T-helper 2 cell treated with Interferon-gamma antibody and Interleukin-4, amounts not matched to agents 5 μg/mL and 100 μg/mL, for 36 hours (primary cell): ENCODE results near the gene MUSTN1.

Experiments
- DNase-seq: peaks from one replicate; pipeline ENCODE4 v3.0.0; 2021; ENCODE audit warnings: low spot score
- H3K27ac Mint-ChIP-seq: one replicate; pipeline ENCODE4 v1.8.0; 2021; ENCODE audit warnings: mild to moderate bottlenecking, mixed read lengths
- H3K27me3 Mint-ChIP-seq: one replicate; pipeline ENCODE4 v1.8.0; 2021; ENCODE audit warnings: low read depth, mixed read lengths
- H3K36me3 Mint-ChIP-seq: one replicate; pipeline ENCODE4 v1.8.0; 2021; ENCODE audit warnings: low read depth, mixed read lengths
- H3K4me1 Mint-ChIP-seq: one replicate; pipeline ENCODE4 v1.8.0; 2021; ENCODE audit warnings: low read depth, mixed read lengths
- H3K4me3 Mint-ChIP-seq: one replicate; pipeline ENCODE4 v1.8.0; 2022; ENCODE audit warnings: mild to moderate bottlenecking, moderate library complexity, mixed read lengths
- H3K9me3 Mint-ChIP-seq: one replicate; pipeline ENCODE4 v1.8.0; 2021; ENCODE audit warnings: mixed read lengths

Gene MUSTN1

DNA sequence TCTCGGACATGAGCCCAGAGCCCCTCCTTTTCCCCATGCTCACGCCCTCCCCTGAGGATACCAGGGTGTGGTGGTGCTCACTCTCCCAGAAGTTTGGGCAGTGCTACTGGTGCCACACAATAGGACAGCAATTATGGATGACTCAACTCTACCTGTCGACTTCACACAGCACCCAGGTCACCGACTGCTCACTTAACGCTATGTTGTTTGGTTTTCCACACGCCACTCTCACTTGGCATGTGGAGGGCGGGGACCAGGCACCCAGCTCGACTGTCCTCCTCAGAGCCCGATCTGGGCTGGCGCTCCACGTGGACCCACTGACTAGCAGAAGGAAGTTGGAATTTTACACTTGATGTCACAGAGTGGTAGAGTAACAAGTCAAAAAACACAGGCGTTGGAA lies 31.6 kb upstream of the MUSTN1 start:
- Mint-ChIP-seq H3K9me3 (no peaks in the 10 kb centered on the region), H3K4me3 (no peak overlapping the region), H3K27me3 (no peaks in the 10 kb centered on the region), H3K36me3 (peaks cover 16% of the 10 kb centered on the region), H3K27ac (no peak overlapping the region), H3K4me1 (no peaks in the 10 kb centered on the region)
- DNase-seq, result no peak

DNA sequence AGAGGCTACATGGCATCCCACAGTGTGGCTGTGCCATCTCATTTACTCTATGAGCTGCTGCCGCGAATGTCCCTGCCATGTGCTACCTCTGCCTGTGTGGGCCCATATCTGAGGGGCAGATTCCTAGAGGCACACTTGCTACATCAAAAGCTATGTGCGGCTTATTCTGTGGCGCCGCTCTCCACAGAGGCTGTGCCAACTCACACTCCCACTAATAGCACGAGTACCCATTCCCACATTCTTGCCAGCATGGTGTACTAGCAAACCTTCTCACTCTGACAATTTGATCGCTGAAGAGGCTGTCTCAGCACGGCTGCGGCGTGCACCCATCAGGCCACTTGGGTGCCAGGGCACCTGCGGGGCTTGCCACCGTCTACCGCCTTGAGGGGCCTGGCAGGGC lies 31.2 kb upstream of the MUSTN1 start:
- no peak for DNase-seq
- Mint-ChIP-seq H3K4me3 (no peak overlapping the region), H3K36me3 (peaks cover 16% of the 10 kb centered on the region), H3K27me3 (no peaks in the 10 kb centered on the region), H3K27ac (no peak overlapping the region), H3K4me1 (no peaks in the 10 kb centered on the region), H3K9me3 (no peaks in the 10 kb centered on the region)

DNA sequence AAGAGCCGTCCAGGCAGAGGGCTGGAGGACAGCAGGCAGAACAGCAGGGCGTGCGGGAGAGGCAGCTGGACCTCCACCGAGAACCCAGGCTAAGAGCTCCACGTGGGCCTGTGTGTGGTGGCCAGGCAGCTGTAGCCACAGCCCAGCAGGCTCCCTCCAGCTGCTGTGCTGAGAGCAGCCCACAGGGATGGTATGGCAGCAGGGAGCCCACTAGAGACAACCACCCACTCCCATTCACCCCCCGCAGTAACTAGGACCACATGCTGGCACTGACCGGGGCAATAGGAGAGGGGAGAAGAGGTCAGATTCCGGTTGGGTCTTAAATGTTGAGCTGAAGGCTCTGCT lies 25.6 kb upstream of the MUSTN1 start:
- H3K9me3 Mint-ChIP-seq, result no peaks in the 10 kb centered on the region
- H3K27me3 Mint-ChIP-seq, result no peaks in the 10 kb centered on the region
- H3K27ac Mint-ChIP-seq, result no peak overlapping the region

DNA sequence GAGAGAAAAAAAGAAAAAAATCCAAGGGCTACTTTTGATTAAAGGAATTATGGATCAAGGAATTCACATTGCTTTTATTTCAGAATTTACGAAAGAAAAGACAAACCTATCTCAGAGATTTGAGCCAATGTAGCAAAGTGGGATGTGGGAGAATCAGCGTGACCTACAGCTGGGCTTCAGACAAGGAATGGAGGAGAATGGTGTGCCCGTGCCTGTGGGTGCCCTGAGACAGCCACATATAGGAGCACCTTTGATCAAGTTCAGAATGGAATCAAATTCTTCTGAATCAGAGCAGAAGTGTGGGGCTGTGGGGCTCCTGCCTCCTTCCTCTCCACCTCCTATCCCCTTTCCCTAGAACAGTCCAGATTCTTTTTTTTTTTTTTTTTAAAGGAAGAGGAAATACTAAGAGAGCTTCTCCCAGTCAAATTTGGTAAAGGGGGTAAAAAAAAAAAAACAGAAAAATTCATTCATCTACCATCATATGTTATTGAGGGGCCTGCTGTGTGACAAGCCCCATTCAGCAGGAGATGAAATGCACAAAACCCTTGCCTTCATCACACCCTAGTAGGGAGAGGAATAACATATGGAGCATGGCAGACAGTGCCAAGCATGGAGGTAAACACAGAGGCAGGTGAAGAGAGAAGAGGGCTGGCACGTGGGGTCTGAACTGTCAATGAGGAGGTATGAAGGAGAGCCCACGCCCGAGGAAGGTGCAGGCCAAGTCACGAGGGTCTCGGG lies 25.0 kb upstream of the MUSTN1 start:
- Mint-ChIP-seq H3K9me3 (no peaks in the 10 kb centered on the region), H3K4me3 (no peak overlapping the region), H3K36me3 (peaks cover 11% of the 10 kb centered on the region), H3K4me1 (no peaks in the 10 kb centered on the region), H3K27me3 (no peaks in the 10 kb centered on the region), H3K27ac (no peak overlapping the region)
- DNase-seq, result no peak

More for the DNA sequence above, 25.6 kb upstream of the MUSTN1 start:
- DNase-seq, result no peak
- Mint-ChIP-seq H3K4me3 (no peak overlapping the region), H3K4me1 (no peaks in the 10 kb centered on the region), H3K36me3 (peaks cover 11% of the 10 kb centered on the region)

DNA sequence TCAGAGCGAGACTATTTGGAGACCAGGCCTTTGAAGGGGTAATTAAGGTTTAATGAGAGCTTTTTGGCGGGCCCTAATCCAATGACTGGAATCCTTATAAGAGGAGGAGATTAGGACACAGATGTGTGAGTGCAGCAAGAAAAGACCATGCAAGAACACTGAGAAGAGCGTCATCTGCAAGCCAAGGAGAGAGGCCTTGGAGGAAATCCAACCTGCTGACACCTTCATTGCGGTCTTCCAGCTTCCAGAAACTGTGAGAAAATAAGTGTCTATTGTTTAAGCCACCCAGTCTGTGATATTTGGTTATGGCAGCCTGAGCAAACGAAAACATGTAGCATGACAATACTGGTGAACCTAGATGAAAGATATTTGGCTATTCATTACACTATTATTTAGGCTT lies 23.0 kb upstream of the MUSTN1 start:
- Mint-ChIP-seq H3K4me1 (no peaks in the 10 kb centered on the region), H3K27ac (no peak overlapping the region), H3K4me3 (no peak overlapping the region), H3K27me3 (no peaks in the 10 kb centered on the region), H3K36me3 (peaks cover 4% of the 10 kb centered on the region), H3K9me3 (no peaks in the 10 kb centered on the region)
- no peak for DNase-seq

DNA sequence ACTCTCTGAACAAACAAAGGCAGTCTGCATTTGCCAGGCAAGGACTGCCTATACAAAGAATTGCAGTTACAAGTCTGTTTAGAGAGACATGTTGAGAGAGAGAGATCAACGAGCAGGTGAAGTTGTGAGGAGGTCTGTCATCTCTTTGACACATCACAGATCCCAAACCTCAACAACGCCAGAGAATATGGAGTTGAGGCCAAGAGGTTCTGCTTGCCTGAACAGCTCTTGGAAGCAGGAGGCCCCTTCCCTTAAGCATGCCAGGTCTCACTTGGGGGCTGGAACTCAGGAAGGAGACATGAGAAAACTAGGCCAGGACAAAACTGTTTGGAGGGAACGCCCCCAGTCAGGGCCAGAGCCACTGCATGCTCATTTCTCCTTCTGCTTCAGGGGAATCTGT lies 22.3 kb upstream of the MUSTN1 start:
- Mint-ChIP-seq H3K27ac (no peak overlapping the region), H3K4me3 (no peak overlapping the region), H3K4me1 (no peaks in the 10 kb centered on the region), H3K27me3 (no peaks in the 10 kb centered on the region), H3K9me3 (no peaks in the 10 kb centered on the region), H3K36me3 (no peaks in the 10 kb centered on the region)
- DNase-seq, result no peak

DNA sequence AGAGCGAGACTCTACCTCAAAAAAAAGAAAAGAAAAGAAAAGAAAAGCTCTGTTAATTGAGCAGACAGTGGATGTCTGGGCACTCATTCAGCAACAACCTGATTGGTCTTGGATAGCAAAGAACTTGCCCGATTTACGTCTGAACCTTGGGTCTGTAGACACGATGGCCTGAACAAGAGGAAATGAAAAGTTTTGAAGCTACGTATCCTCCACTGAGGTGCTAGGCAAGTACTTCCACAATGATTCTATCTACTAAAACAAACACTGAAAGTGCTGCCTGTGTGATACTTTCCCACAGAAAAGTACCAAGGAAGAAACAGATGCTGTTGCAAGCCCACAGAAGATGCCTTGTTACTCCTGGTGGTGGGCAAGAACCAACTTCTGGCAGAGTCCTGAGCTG lies 21.8 kb upstream of the MUSTN1 start:
- no peaks in the 10 kb centered on the region for H3K4me1 Mint-ChIP-seq
- no peak for DNase-seq
- H3K36me3 Mint-ChIP-seq, result no peaks in the 10 kb centered on the region
- H3K4me3 Mint-ChIP-seq, result no peak overlapping the region
- H3K9me3 Mint-ChIP-seq, result no peaks in the 10 kb centered on the region
- H3K27me3 Mint-ChIP-seq, result no peaks in the 10 kb centered on the region
- no peak overlapping the region for H3K27ac Mint-ChIP-seq

DNA sequence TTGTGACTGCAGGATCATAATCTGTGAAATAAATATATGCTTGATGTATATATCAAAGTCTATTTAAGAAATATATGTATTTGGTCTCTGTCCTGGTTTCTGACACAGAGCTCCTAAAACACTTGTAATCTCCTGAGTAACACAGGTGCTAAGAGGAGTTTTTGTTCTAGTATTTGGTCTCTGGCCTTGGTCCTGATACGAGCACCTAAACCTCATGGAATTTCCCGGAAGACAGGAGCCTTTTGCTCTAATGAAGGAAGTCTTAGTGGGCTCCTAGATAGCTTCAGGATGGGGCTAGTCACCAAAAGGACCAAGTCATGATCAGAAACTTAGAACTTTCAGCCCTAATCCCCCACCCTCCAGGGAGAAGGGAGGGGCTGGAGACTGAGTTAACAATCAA lies 19.2 kb upstream of the MUSTN1 start:
- Mint-ChIP-seq H3K4me1 (no peaks in the 10 kb centered on the region), H3K27ac (no peak overlapping the region), H3K27me3 (no peaks in the 10 kb centered on the region), H3K36me3 (no peaks in the 10 kb centered on the region), H3K9me3 (no peaks in the 10 kb centered on the region), H3K4me3 (no peak overlapping the region)
- DNase-seq, result no peak

DNA sequence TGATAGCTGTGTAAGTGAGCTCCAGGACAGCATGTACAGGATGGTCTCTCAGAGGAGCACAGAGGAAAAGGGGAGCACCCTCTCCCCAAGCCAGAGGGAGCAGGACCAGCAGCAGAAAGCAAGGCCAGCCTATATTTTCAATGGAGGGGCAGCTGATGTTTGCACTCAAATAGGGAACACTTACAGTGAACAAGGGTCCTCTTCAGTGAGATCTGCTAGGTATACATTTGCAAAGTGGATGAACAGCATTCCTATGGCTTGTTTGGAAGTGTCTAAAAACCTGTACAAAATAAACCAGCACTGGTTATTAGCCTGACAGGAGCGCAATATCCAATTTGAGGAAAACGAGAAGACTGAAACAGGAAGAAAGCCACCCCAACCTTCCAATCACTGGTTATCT lies 17.6 kb upstream of the MUSTN1 start:
- no peaks in the 10 kb centered on the region for H3K9me3 Mint-ChIP-seq
- DNase-seq, result no peak
- no peaks in the 10 kb centered on the region for H3K4me1 Mint-ChIP-seq
- peaks cover 2% of the 10 kb centered on the region for H3K36me3 Mint-ChIP-seq
- H3K4me3 Mint-ChIP-seq, result no peak overlapping the region
- no peaks in the 10 kb centered on the region for H3K27me3 Mint-ChIP-seq
- no peak overlapping the region for H3K27ac Mint-ChIP-seq

DNA sequence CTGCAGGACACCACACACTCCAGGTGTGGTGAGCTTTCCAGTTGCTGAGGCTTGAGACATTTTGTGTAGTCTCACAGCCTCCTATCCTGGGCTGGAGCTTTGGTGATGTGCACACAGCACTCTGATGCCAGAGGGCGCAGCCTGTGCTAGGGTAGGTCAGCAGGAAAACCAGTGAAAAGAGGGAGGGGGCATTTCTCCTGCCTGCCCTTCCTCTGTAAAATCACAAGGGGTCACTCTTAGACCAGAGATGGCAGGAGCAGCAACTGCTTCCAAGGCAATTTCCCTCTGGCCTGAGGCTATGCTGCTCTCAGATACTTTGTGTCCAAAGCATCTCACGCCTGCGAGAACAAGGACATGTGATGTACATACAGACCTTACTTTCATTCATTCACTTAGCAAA lies 16.5 kb upstream of the MUSTN1 start:
- H3K27me3 Mint-ChIP-seq, result no peaks in the 10 kb centered on the region
- H3K4me1 Mint-ChIP-seq, result peaks cover 4% of the 10 kb centered on the region
- no peaks in the 10 kb centered on the region for H3K9me3 Mint-ChIP-seq
- DNase-seq, result no peak
- peaks cover 2% of the 10 kb centered on the region for H3K36me3 Mint-ChIP-seq
- H3K27ac Mint-ChIP-seq, result no peak overlapping the region
- H3K4me3 Mint-ChIP-seq, result no peak overlapping the region

DNA sequence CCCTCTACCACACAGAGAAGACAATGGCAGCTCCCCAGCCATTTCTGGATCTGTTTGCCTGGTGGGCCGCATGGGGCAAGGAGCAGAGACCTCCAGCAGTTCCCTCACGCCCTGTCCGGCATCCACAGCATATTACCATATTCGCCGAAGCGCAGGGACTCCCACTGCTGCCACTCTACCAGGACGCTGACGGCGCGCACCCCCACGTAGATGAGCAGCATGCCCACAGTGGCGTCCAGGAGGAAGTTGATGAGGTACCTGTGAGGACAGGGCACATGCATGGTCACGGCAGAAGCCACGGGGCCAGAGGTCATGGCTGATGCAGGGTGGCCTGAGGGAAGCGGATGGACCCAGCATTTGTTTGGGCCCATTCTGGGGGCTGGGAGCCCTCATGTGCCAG lies 14.8 kb upstream of the MUSTN1 start:
- H3K27ac Mint-ChIP-seq, result no peak overlapping the region
- H3K4me1 Mint-ChIP-seq, result peaks cover 4% of the 10 kb centered on the region
- no peak for DNase-seq
- H3K27me3 Mint-ChIP-seq, result no peaks in the 10 kb centered on the region
- H3K4me3 Mint-ChIP-seq, result no peak overlapping the region
- H3K9me3 Mint-ChIP-seq, result no peaks in the 10 kb centered on the region
- H3K36me3 Mint-ChIP-seq, result peaks cover 2% of the 10 kb centered on the region

DNA sequence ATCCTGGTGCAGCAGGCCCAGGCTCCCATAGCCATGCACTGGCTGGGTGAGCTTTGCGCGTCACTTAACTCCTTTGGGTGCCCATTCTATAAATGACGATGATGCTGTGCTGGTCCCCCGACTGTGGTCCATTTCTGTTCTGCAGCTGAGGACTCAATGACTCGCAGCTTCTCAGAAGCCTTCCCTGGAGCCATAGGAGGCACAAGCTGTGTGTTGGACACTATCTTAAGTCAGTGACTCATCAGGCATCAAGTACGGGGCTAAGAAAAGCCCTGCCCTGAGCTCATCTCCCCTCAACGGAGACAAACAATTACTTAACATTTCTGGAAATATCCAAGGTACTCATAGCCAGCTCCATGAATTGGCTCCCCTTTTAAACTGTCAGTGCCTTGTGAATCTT lies 13.8 kb upstream of the MUSTN1 start:
- no peak for DNase-seq
- no peak overlapping the region for H3K4me3 Mint-ChIP-seq
- H3K36me3 Mint-ChIP-seq, result peaks cover 2% of the 10 kb centered on the region
- no peak overlapping the region for H3K27ac Mint-ChIP-seq
- no peaks in the 10 kb centered on the region for H3K9me3 Mint-ChIP-seq
- H3K4me1 Mint-ChIP-seq, result peaks cover 4% of the 10 kb centered on the region
- no peaks in the 10 kb centered on the region for H3K27me3 Mint-ChIP-seq

DNA sequence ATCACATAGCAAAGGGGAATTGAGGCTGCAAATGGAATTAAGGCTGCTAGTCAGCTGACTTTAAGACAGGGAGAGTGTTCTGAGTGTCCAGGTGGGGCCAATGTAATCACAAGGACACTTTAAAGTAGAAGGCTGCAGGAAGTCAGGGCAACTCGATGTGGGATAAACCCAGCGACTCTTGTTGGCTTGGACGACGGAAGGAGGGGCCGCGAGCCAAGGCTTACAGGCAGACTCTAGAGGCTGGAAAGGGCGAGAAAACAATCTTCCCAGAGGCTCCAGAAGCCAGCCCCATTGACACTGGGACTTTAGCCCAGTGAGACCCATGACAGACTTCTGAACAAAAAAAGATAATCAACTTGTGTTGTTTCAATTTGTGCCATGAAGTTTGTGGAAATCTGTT lies 12.9 kb upstream of the MUSTN1 start:
- H3K27me3 Mint-ChIP-seq, result no peaks in the 10 kb centered on the region
- no peak overlapping the region for H3K4me3 Mint-ChIP-seq
- no peak overlapping the region for H3K27ac Mint-ChIP-seq
- peaks cover 4% of the 10 kb centered on the region for H3K4me1 Mint-ChIP-seq
- DNase-seq, result no peak
- peaks cover 2% of the 10 kb centered on the region for H3K36me3 Mint-ChIP-seq
- H3K9me3 Mint-ChIP-seq, result no peaks in the 10 kb centered on the region

DNA sequence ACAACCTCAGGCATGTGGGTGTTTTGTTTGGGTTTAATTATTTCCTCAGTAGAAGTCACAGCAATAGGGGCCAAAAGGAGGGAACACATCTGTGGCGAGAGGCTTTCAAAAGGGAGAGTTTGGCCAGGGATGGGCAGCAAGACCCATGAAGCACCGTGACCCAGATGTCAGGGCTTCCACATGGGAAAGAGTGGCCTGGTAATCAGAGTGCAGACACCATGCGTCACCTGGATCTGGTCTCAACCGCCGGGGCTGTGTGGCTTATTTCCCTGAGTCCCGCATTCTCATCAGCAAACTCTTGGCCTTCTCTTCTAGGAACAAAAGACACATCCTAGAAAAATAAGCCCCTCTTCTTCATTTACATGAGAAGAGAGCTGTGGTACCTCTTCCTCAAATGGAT lies 12.4 kb upstream of the MUSTN1 start:
- Mint-ChIP-seq H3K36me3 (peaks cover 2% of the 10 kb centered on the region), H3K4me3 (no peak overlapping the region), H3K27me3 (no peaks in the 10 kb centered on the region), H3K27ac (no peak overlapping the region), H3K9me3 (no peaks in the 10 kb centered on the region), H3K4me1 (peaks cover 4% of the 10 kb centered on the region)
- no peak for DNase-seq

DNA sequence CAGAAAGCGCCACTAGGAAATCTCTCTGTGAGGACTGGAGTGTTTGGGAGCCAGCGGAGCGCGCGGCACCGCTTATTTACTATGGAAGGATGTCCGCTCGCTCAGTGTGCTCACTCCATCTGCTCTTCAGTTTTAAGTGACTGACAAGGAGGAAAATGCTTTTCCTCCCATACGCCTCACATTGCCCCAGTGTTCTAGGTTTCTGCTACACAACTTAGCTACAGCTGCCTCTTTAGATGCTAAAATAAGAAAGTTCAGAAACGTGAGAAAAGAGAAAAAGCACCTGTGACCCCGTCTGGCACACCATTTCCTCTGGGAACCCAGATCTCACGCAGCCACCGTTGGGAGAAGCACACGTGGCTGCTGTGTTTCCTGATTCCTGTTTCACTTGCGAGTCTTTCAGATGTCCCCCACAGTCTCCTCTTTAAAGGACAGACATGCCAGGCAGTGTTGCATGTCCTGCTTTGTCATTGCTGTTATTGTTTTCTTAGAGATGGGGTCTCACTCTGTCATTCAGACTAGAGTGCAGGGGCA lies 11.7 kb upstream of the MUSTN1 start:
- DNase-seq, result no peak
- Mint-ChIP-seq H3K27ac (no peak overlapping the region), H3K9me3 (no peaks in the 10 kb centered on the region), H3K4me1 (peaks cover 4% of the 10 kb centered on the region), H3K27me3 (no peaks in the 10 kb centered on the region), H3K36me3 (peaks cover 4% of the 10 kb centered on the region), H3K4me3 (no peak overlapping the region)
